SK-N-SH (cell line): ENCODE measurements around the gene NCAN. TPM values are rescaled to one million over a fixed set of nuclear protein-coding genes. Genes with fewer than 3 reads are reported as not detected.

Experiments used
- CTCF ChIA-PET: fragments of 300-600, 350-600 bp; formaldehyde crosslinking; extraction: SDS; loops from one replicate; lab custom pipeline; 2021; lab: Yijun Ruan, JAX
- POLR2A ChIA-PET: fragments of 350-600 bp; sonication (Branson Sonifier 250); formaldehyde crosslinking; extraction: SDS; loops from one replicate; lab custom pipeline; 2020; ENCODE audit warnings: antibody characterized with exemption, inconsistent platforms; lab: Yijun Ruan, JAX
- DNase-seq: peaks from one replicate; pipeline ENCODE4 v3.0.0; 2012
- H2AFZ ChIP-seq: fragments of 200-600 bp; sonication (generic); 2 replicates; pipeline ENCODE4 v1.8.1; 2016; ENCODE audit warnings: antibody characterized with exemption, mild to moderate bottlenecking, low read depth
- H3F3A ChIP-seq: fragments of 200-600 bp; sonication (generic); replicated peaks from 2 replicates; pipeline ENCODE3; 2016; ENCODE audit warnings: antibody characterized with exemption, mild to moderate bottlenecking; ENCODE audit not compliant: insufficient read depth
- H3K27ac ChIP-seq, 2 experiments: fragments of 200-500 bp in 1 of 2; fragments of 200-600 bp in 1 of 2; sonication (Bioruptor generic) in 1 of 2; sonication (generic), shearing (Covaris generic) in 1 of 2; 2 replicates each; pipeline versions ENCODE4 v1.5.1 to v1.6.1; 2014 to 2016; ENCODE audit warnings: low read depth in 2 of 2, inconsistent platforms in 1 of 2, low read length in 1 of 2, mild to moderate bottlenecking in 1 of 2, mixed read lengths in 1 of 2
- H3K27me3 ChIP-seq: fragments of 200-600 bp; sonication (generic), shearing (Covaris generic); 2 replicates; pipeline ENCODE4 v1.6.1; 2016; ENCODE audit warnings: mixed run types; ENCODE audit not compliant: insufficient read depth
- H3K36me3 ChIP-seq, 2 experiments: fragments of 200-500 bp in 1 of 2; fragments of 200-600 bp in 1 of 2; sonication (Bioruptor generic) in 1 of 2; sonication (generic) in 1 of 2; replicated peaks in 1 of 2; 2 replicates each; pipeline versions ENCODE3 to v1.5.1; 2014 to 2016; ENCODE audit warnings: low read length in 1 of 2, mild to moderate bottlenecking in 1 of 2; ENCODE audit not compliant: insufficient read depth in 2 of 2, control insufficient read depth in 1 of 2
- H3K4me1 ChIP-seq, 2 experiments: fragments of 200-500 bp in 1 of 2; fragments of 200-600 bp in 1 of 2; sonication (Bioruptor generic) in 1 of 2; sonication (generic), shearing (Covaris generic) in 1 of 2; 2 replicates each; pipeline versions ENCODE4 v1.5.1 to v1.6.1; 2014 to 2016; ENCODE audit warnings: low read depth in 1 of 2, low read length in 1 of 2, mixed run types in 1 of 2; ENCODE audit not compliant: insufficient read depth in 2 of 2, control insufficient read depth in 1 of 2
- H3K4me2 ChIP-seq: fragments of 200-600 bp; sonication (generic), shearing (Covaris generic); 2 replicates; pipeline ENCODE4 v1.6.1; 2017; ENCODE audit warnings: mixed run types
- H3K4me3 ChIP-seq, 2 experiments: fragments of 200-500 bp in 1 of 2; fragments of 200-600 bp in 1 of 2; sonication (Bioruptor generic) in 1 of 2; sonication (generic), shearing (Covaris generic) in 1 of 2; 2 replicates each; pipeline versions ENCODE4 v1.5.1 to v1.8.1; 2014 to 2016; ENCODE audit warnings: low read depth in 2 of 2, inconsistent platforms in 1 of 2, low read length in 1 of 2, mild to moderate bottlenecking in 1 of 2, mixed read lengths in 1 of 2, moderate library complexity in 1 of 2
- H3K79me2 ChIP-seq: fragments of 200-600 bp; sonication (generic); 2 replicates; pipeline ENCODE4 v1.8.1; 2017; ENCODE audit warnings: mild to moderate bottlenecking; ENCODE audit not compliant: insufficient read depth
- H3K9ac ChIP-seq: fragments of 200-600 bp; sonication (generic); 2 replicates; pipeline ENCODE4 v1.6.1; 2017; ENCODE audit warnings: mixed run types
- H3K9me2 ChIP-seq: fragments of 200-600 bp; sonication (generic); 2 replicates; pipeline ENCODE4 v1.6.1; 2017; ENCODE audit warnings: mixed run types
- H3K9me3 ChIP-seq: fragments of 200-600 bp; sonication (generic); 2 replicates; pipeline ENCODE4 v1.6.1; 2017; ENCODE audit warnings: mixed run types, mild to moderate bottlenecking, moderate library complexity
- H4K20me1 ChIP-seq: fragments of 200-600 bp; sonication (generic); 2 replicates; pipeline ENCODE4 v1.6.1; 2017; ENCODE audit warnings: mild to moderate bottlenecking, mixed run types; ENCODE audit not compliant: insufficient read depth
- CTCF ChIP-seq: fragments of 200-600 bp; sonication (generic); IDR thresholded peaks from 2 replicates; pipeline ENCODE4 v1.6.1; 2017; ENCODE audit warnings: antibody characterized with exemption, mild to moderate bottlenecking, moderate library complexity
- FOXJ3 ChIP-seq: sonication (generic); formaldehyde crosslinking; IDR thresholded peaks from 2 replicates; pipeline ENCODE4 v1.5.1; 2020; ENCODE audit warnings: mild to moderate bottlenecking, missing genetic modification reagents
- GABPA ChIP-seq: IDR thresholded peaks from 2 replicates; pipeline ENCODE4 v1.4.0; 2012; ENCODE audit warnings: low read depth, mild to moderate bottlenecking
- IRF3 ChIP-seq: fragments of 150-350 bp; IDR thresholded peaks from 2 replicates; pipeline ENCODE4 v1.6.1; 2016; ENCODE audit warnings: mild to moderate bottlenecking, low read depth, low read length
- POLR2AphosphoS5 ChIP-seq: IDR thresholded peaks from 2 replicates; pipeline ENCODE4 v1.6.1; 2012; ENCODE audit warnings: low read depth, low read length
- RAD21 ChIP-seq: IDR thresholded peaks from 2 replicates; pipeline ENCODE4 v1.6.1; 2012; ENCODE audit warnings: mild to moderate bottlenecking, low read length
- RXRA ChIP-seq: IDR thresholded peaks from 2 replicates; pipeline ENCODE4 v1.4.0; 2012; ENCODE audit warnings: low read depth, mild to moderate bottlenecking, borderline replicate concordance
- SIN3A ChIP-seq: IDR thresholded peaks from 2 replicates; pipeline ENCODE4 v1.6.1; 2012; ENCODE audit warnings: low read depth, mild to moderate bottlenecking, low read length, moderate library complexity, borderline replicate concordance
- SMC3 ChIP-seq: IDR thresholded peaks from 2 replicates; pipeline ENCODE4 v1.6.1; 2012; ENCODE audit warnings: low read depth, low read length, improper control_type of control experiment
- YY1 ChIP-seq: IDR thresholded peaks from 2 replicates; pipeline ENCODE4 v1.4.0; 2012; ENCODE audit warnings: low read depth, mild to moderate bottlenecking
- ZBTB33 ChIP-seq: IDR thresholded peaks from 2 replicates; pipeline ENCODE4 v1.4.0; 2012; ENCODE audit warnings: low read depth, borderline replicate concordance
- WGBS: methylation state at CpG from one replicate; pipeline ENCODE4 v1.1.6; 2017; ENCODE audit warnings: low lambda C conversion rate; 5-methylcytosine and 5-hydroxymethylcytosine counted together
- polyA plus RNA-seq, 3 experiments: library from polyadenylated mRNA; depleted of rRNA; stranded (reverse); fragments of >200 nt; gene quantifications; 2 replicates each; pipeline ENCODE4 v1.2.3, GENCODE V29; 2012

Gene NCAN
- polyA plus RNA-seq, 1 of the 3 experiments (the other 2 are of a cell fraction) = 0.03 TPM

- H4K20me1 ChIP-seq = no peaks in the 10 kb centered on the region
- TF ChIP-seq ZBTB33 = no peak
- no peak for TF ChIP-seq IRF3
- no peak for TF ChIP-seq RXRA
- TF ChIP-seq SIN3A = no peak
- TF ChIP-seq GABPA = no peak
- TF ChIP-seq YY1 = no peak
- DNase-seq = no peak
- H3K4me1 ChIP-seq = no peaks in the 10 kb centered on the region
- no peak overlapping the region for H3K4me3 ChIP-seq
- H3K27ac ChIP-seq = no peak overlapping the region
- no peak overlapping the region for H3K9ac ChIP-seq
- H3F3A ChIP-seq = no peaks in the 10 kb centered on the region
- H3K4me2 ChIP-seq = no peak overlapping the region
- peaks cover 8% of the 10 kb centered on the region; the same call in 1 of the 2 replicates for H3K79me2 ChIP-seq
- H3K9me2 ChIP-seq = no peaks in the 10 kb centered on the region
- ChIA-PET CTCF (no interaction called here), POLR2A (no interaction called here)
- peaks cover 0 to 11% of the 10 kb centered on the region in 2 experiments for H3K36me3 ChIP-seq
- no peak overlapping the region for H2AFZ ChIP-seq
- H3K9me3 ChIP-seq = no peaks in the 10 kb centered on the region
- WGBS = 90% methylated on average over 9 of the region's 9 CpGs
- H3K27me3 ChIP-seq = no peaks in the 10 kb centered on the region
Observed at GRCh38 chr19:19181488-19181998, 30.2 kb upstream of the NCAN start.

- no peak overlapping the region; a peak in 1 of 4 replicates for H3K4me3 ChIP-seq
- H3K9me2 ChIP-seq = no peaks in the 10 kb centered on the region
- no peaks in the 10 kb centered on the region for H3F3A ChIP-seq
- H3K9ac ChIP-seq = no peak overlapping the region
- peaks cover 6 to 8% of the 10 kb centered on the region in 2 experiments; a peak in 2 of 4 replicates for H3K4me1 ChIP-seq
- CTCF ChIA-PET = interaction anchor here (0.6 to 5.5 kb wide), 11 partner anchors 9 to 305 kb away, joined by 3 to 27 read pairs (median 4); no protein-coding TSS in a partner anchor
- peak; percentile 83 for DNase-seq
- no peaks in the 10 kb centered on the region for H3K9me3 ChIP-seq
- H3K4me2 ChIP-seq = no peak overlapping the region
- no peak overlapping the region for H2AFZ ChIP-seq
- peak; percentile 72 for TF ChIP-seq CTCF
- peak; percentile 39 for TF ChIP-seq SMC3
- TF ChIP-seq FOXJ3 (CRISPR knock-in tag) = no peak
- no peak for TF ChIP-seq POLR2AphosphoS5
- TF ChIP-seq RAD21 = peak; percentile 67
- TF ChIP-seq, all 33 proteins: peak for 3
- H3K27ac ChIP-seq = no peak overlapping the region
- H3K79me2 ChIP-seq = peaks cover 34% of the 10 kb centered on the region
- WGBS = 68% methylated on average over 5 of the region's 9 CpGs
- no peaks in the 10 kb centered on the region for H3K27me3 ChIP-seq
- peaks cover 0 to 8% of the 10 kb centered on the region in 2 experiments for H3K36me3 ChIP-seq
- POLR2A ChIA-PET = no interaction called here
- no peaks in the 10 kb centered on the region for H4K20me1 ChIP-seq
Observed at GRCh38 chr19:19185853-19186740, 25.7 kb upstream of the NCAN start.
